ENCODE results near the gene FAM120B.
A peak's percentile ranks its signal among the peaks of the same experiment; 100 is the strongest.

The FAM120B gene

GRCh38 chr6:170267688-170268087, 38.9 kb upstream of the FAM120B start:
- no peak for TF ChIP-seq CTCF (IDR thresholded peaks at IDR 0.05; ENCODE audit: control insufficient read depth, insufficient read depth, low read depth, low read length, missing control alignments)
- no peak for DNase-seq (ENCODE audit: low read depth)
- H3K4me3 ChIP-seq (ENCODE audit: control insufficient read depth, low read depth, low read length): no peak overlapping the region

GRCh38 chr6:170268216-170269129, 38.1 kb upstream of the FAM120B start:
- no peak for DNase-seq (ENCODE audit: low read depth)
- no peak overlapping the region for H3K4me3 ChIP-seq (ENCODE audit: control insufficient read depth, low read depth, low read length)
- no peak for TF ChIP-seq CTCF (IDR thresholded peaks at IDR 0.05; ENCODE audit: control insufficient read depth, insufficient read depth, low read depth, low read length, missing control alignments)

GRCh38 chr6:170269151-170269845, 37.3 kb upstream of the FAM120B start:
- H3K4me3 ChIP-seq (ENCODE audit: control insufficient read depth, low read depth, low read length): no peak overlapping the region
- DNase-seq (ENCODE audit: low read depth): no peak
- TF ChIP-seq CTCF (IDR thresholded peaks at IDR 0.05; ENCODE audit: control insufficient read depth, insufficient read depth, low read depth, low read length, missing control alignments): no peak

- DNase-seq (ENCODE audit: low read depth): peak; percentile 20
- H3K4me3 ChIP-seq (ENCODE audit: control insufficient read depth, low read depth, low read length): no peak overlapping the region
- TF ChIP-seq CTCF (IDR thresholded peaks at IDR 0.05; ENCODE audit: control insufficient read depth, insufficient read depth, low read depth, low read length, missing control alignments): no peak
These were observed 36.6 kb upstream of the FAM120B start for GRCh38 chr6:170269846-170270541.

- DNase-seq (ENCODE audit: low read depth): no peak
- H3K4me3 ChIP-seq (ENCODE audit: control insufficient read depth, low read depth, low read length): no peak overlapping the region
- TF ChIP-seq CTCF (IDR thresholded peaks at IDR 0.05; ENCODE audit: control insufficient read depth, insufficient read depth, low read depth, low read length, missing control alignments): no peak
These were observed 35.5 kb upstream of the FAM120B start for GRCh38 chr6:170270984-170271593.

GRCh38 chr6:170271771-170272314, 34.7 kb upstream of the FAM120B start:
- no peak overlapping the region for H3K4me3 ChIP-seq (ENCODE audit: control insufficient read depth, low read depth, low read length)
- DNase-seq (ENCODE audit: low read depth): no peak
- TF ChIP-seq CTCF (IDR thresholded peaks at IDR 0.05; ENCODE audit: control insufficient read depth, insufficient read depth, low read depth, low read length, missing control alignments): no peak
